GM12864 (cell line): ENCODE data around the gene CDK13.

ENCODE experiments used
- DNase-seq: peaks from one replicate; pipeline ENCODE4 v3.0.0-alpha.2; 2011; ENCODE audit warnings: low read depth
- H3K4me3 ChIP-seq: 2 replicates; pipeline ENCODE4 v1.5.1; 2011; ENCODE audit warnings: mild to moderate bottlenecking, low read depth, low read length, control low read depth
- TF ChIP-seq, protein P1 (sequence below): IDR thresholded peaks from 2 replicates; pipeline ENCODE4 v1.5.1; 2011; ENCODE audit warnings: low read depth, mild to moderate bottlenecking, moderate library complexity, low read length, control low read depth, inconsistent platforms; ENCODE audit errors: missing control alignments

Gene CDK13

DNA sequence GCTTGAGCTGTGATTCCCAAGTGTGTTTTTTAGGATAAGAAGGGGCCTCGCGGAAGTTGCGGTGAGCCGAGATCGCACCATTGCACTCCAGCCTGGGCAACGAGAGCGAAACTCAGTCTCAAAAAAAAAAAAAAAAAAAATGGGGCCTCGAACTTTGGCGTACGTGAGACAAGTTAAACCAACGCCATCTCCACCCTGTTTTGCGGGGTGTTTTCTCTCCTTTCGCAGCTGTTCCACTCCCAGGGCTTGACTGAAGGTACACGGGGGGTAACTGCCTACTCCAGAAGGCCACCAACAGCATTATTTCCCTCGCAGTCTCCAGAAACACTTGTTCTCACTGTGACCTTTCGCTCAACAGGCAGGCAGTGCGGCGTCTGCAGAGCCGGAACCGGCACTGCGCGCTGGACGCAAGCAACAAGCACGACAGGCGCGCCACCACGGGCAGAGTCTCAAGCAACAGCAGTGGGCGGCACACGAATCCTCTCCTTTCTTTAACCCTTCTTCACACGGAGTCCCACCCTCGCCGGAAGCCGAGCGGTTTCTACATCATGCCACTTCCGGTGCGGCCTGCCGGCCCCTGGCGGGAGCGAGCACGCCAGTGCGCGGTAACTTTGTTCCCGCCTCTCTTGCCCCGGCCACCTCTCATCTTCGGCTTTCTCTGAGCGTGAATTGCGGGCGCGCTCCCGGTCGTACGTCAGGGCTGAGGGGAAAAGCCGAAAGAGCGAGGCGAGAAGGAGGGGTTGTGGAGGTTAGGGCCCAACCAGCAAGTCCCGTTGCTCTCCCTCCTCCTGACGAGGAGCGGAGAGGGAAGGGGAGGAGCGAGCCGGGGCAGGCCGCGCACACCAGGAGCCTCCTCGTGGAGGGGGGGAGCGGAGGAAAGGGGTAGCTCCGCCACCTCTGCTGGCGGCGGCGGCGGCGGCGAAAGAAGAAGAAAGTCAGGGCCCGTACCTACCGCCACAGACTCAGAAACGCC is 814 bp upstream of the CDK13 start:
- peak; percentile 98 for DNase-seq
- TF ChIP-seq, protein P1, sequence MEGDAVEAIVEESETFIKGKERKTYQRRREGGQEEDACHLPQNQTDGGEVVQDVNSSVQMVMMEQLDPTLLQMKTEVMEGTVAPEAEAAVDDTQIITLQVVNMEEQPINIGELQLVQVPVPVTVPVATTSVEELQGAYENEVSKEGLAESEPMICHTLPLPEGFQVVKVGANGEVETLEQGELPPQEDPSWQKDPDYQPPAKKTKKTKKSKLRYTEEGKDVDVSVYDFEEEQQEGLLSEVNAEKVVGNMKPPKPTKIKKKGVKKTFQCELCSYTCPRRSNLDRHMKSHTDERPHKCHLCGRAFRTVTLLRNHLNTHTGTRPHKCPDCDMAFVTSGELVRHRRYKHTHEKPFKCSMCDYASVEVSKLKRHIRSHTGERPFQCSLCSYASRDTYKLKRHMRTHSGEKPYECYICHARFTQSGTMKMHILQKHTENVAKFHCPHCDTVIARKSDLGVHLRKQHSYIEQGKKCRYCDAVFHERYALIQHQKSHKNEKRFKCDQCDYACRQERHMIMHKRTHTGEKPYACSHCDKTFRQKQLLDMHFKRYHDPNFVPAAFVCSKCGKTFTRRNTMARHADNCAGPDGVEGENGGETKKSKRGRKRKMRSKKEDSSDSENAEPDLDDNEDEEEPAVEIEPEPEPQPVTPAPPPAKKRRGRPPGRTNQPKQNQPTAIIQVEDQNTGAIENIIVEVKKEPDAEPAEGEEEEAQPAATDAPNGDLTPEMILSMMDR = no peak
- peak overlapping the region; percentile 86 for H3K4me3 ChIP-seq

DNA sequence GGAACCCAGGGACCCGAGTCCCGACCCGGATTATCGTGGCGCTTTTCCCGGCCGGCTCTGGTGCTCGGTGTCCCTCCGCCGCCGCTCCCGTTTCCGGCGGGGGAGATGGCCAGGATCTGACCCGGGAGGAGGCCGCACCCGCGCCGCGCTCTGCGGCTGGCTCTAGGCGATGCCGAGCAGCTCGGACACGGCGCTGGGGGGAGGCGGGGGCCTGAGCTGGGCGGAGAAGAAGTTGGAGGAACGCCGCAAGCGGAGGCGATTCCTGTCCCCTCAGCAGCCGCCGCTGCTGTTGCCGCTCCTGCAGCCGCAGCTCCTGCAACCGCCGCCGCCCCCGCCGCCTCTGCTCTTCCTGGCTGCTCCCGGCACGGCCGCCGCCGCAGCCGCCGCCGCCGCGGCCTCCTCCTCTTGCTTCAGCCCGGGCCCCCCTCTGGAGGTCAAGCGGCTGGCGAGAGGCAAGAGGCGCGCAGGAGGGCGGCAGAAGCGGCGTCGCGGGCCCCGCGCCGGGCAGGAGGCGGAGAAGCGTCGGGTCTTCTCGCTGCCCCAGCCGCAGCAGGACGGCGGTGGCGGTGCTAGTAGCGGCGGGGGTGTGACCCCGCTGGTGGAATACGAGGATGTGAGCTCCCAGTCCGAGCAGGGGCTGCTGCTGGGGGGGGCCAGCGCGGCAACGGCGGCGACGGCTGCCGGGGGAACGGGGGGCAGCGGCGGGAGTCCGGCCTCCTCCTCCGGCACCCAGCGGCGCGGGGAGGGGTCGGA is 593 bp downstream of the CDK13 start:
- peak overlapping the region; percentile 86 for H3K4me3 ChIP-seq
- no peak for DNase-seq
- TF ChIP-seq, protein P1 = no peak

DNA sequence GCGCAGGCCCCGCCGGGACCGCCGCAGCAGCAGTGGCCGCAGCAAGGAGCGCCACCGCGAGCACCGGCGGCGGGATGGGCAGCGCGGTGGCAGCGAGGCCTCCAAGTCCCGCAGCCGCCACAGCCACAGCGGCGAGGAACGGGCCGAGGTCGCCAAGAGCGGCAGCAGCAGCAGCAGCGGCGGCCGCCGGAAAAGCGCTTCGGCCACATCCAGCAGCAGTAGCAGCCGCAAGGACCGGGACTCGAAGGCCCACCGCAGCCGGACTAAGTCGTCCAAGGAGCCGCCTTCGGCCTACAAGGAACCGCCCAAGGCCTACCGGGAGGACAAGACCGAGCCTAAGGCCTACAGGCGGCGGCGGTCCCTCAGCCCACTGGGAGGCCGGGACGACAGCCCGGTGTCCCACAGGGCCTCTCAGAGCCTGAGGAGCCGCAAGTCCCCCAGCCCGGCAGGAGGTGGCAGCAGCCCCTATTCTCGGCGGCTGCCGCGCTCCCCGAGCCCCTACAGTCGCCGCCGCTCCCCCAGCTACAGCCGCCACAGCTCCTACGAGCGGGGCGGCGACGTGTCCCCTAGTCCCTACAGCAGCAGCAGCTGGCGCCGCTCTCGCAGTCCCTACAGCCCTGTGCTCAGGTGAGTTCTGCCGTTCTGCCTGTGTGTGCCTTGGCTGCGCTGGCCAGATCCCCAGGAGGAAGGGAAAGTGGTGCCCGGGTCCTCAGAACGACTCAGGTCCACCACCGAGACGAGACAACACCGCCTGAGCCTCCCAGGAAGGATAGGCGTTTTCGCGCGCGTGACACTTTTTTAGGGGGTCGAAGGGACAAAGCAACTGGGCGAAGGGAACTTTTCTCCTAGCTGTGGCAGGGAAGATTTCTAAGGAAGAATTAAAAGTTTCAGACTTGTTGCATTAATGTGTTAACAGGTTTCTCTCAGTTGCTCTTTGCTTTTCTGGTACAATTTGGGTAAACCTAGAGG is 1.5 kb downstream of the CDK13 start:
- DNase-seq = no peak
- TF ChIP-seq, protein P1 = peak; percentile 50
- peak overlapping the region; percentile 86 for H3K4me3 ChIP-seq

DNA sequence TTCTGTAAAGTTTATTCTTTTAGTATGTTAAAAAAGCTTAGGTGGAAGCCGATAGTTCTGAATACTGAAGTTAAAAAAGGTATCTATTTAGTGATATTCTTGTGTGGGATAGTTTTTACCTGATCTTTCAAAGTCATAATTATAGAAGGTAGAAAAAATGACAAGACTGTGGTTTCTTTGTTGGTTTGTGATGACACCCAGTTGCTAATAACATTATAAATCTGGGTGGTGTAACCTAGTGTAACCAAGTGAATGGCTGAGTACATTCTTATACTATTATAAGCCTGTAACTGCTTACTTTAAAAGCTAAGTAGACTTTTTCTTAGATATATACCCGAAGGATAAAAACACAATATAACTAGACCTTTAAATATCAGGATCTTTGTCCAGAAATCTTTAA is 2.3 kb downstream of the CDK13 start:
- TF ChIP-seq, protein P1 = no peak
- H3K4me3 ChIP-seq = peak overlapping the region; percentile 86
- no peak for DNase-seq

DNA sequence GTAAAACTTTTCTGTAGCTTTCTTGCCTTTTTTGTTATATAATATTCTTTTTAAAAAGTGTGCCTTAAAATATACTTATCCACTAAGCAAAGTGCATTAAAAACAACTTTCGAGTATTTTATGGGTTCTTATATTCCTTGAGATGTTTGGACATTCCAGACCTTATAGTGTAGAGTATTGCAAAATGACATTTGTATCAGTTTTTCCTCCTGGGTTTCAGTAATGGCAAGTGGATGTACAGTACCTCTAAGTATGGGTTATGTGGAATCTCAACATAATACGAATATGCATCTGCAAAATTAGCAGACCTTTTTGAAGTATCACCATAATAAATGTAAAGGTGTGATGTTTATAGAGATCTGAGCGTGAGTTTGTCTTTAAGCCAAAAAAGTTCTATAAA is 2.7 kb downstream of the CDK13 start:
- DNase-seq = no peak
- peak overlapping the region; percentile 55 for H3K4me3 ChIP-seq
- TF ChIP-seq, protein P1 = no peak

DNA sequence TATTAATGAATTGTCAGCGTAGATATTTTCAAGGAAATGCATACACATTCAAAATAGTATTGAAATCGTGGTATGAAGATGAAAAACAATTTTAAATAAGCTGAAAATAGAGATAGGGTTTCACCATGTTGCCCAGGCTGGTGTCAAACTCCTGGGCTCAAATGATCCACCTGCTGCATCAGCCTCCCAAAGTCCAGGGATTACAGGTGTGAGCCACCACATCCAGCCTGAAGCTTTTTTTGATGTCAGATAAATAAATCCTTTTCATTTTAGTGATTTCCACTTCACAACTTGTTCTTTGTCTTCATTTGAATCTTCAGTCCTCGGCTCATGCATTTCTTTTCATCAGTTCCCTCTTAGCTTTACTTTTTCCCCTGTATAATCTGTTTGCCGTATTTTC is 4.6 kb downstream of the CDK13 start:
- H3K4me3 ChIP-seq = peak overlapping the region; percentile 33; the same call in 1 of the 2 replicates
- DNase-seq = no peak
- TF ChIP-seq, protein P1 = no peak
